ENCODE measurements around the gene FCHSD2. TPM values are rescaled to one million over a fixed set of nuclear protein-coding genes. Genes with fewer than 3 reads are reported as not detected.
"Not testable (repeated sequence)": the region's sequence is repeated elsewhere in the genome, so short reads cannot be mapped to it uniquely, and the experiment has no call there.

The FCHSD2 gene
- total RNA-seq, 4 donors from 2014 or later = 15.4 to 37.8 (median 31.9) TPM

DNA sequence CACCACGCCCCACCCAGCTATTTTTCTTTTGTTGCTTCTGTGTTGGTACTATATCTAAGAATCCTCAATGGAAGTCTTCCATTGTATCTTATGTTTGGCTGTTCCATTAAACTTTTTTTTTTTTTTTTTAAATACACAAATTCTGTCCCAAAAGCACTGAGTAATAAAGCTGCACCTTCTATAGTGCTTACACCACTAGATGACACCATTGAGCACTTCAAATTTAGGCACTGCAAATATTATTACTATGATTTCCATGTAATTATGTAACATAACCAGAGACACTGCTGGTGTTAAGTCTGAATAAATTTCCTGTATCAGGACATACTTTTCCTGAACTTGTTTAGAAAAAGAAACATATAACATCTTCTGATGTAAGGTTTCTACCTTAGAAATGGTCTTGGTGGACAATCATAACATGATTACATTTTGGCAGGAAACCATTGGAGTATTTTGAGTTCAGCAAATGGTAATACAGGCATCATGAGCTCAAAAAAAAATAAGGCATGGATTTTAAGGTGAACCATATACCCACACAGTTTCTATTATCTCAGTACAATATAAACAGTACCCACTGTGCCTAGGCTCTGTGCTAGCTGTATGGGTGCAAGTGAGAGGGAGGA lies 217.4 kb downstream of the FCHSD2 start:
- TF ChIP-seq, protein P1, sequence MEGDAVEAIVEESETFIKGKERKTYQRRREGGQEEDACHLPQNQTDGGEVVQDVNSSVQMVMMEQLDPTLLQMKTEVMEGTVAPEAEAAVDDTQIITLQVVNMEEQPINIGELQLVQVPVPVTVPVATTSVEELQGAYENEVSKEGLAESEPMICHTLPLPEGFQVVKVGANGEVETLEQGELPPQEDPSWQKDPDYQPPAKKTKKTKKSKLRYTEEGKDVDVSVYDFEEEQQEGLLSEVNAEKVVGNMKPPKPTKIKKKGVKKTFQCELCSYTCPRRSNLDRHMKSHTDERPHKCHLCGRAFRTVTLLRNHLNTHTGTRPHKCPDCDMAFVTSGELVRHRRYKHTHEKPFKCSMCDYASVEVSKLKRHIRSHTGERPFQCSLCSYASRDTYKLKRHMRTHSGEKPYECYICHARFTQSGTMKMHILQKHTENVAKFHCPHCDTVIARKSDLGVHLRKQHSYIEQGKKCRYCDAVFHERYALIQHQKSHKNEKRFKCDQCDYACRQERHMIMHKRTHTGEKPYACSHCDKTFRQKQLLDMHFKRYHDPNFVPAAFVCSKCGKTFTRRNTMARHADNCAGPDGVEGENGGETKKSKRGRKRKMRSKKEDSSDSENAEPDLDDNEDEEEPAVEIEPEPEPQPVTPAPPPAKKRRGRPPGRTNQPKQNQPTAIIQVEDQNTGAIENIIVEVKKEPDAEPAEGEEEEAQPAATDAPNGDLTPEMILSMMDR (IDR thresholded peaks at IDR 0.05) = no peak
- DNase-seq (ENCODE audit: low spot score) (no peak), ATAC-seq (ENCODE audit: low FRiP score) (no peak)

DNA sequence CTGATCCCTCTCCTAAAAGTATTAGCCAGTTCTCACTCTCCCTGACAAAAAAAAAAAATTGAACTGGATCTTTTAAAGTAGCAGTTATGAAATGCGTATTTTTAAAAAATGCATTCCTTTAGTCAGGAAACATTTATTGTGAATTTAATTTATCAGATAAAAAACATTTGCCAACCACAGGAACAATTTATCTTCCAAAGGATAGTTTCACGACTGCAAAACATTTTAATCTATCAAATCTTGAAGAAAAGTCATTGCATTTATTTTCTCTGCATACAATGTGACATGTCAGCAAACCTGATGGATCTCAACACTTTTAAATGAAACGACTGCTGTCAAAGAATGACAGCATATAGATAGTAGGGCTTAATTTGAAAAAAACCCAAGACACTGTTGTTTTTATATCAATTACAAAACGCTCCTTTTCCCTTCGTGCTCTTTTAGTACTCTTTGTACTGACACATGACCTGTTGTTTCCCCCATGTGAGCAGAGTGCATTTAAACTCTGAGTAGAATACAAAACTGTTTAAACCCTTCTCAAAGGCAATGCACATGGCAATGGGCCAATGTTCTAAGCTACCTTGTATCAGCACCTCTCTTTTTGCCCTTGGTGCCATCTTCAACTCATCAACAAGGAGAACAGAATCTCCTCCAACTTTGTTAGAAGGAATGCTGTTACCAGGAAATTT lies 220.9 kb downstream of the FCHSD2 start:
- ATAC-seq (ENCODE audit: low FRiP score) (no peak), DNase-seq (ENCODE audit: low spot score) (no peak)
- TF ChIP-seq, protein P1 (IDR thresholded peaks at IDR 0.05) = no peak

DNA sequence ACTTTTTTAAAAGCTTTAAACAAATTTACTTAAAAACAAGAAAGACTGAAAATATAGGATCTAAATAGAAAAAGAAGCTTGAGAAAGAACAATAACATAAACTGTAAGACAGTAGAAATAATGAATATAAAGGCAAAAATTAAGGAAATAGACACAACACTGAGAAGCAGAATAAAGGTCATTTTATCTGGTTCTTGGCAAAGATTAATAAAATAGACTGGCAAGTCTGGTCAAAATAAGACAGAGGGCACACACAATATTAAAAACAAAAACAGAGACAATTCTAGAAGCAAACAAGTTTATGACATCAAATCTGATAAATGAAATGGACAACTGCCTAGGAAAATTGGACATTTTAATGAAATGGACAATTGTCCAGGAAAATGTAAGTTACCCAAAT lies 222.1 kb downstream of the FCHSD2 start:
- TF ChIP-seq, protein P1 (IDR thresholded peaks at IDR 0.05) = no peak
- no peak for ATAC-seq (ENCODE audit: low FRiP score)

DNA sequence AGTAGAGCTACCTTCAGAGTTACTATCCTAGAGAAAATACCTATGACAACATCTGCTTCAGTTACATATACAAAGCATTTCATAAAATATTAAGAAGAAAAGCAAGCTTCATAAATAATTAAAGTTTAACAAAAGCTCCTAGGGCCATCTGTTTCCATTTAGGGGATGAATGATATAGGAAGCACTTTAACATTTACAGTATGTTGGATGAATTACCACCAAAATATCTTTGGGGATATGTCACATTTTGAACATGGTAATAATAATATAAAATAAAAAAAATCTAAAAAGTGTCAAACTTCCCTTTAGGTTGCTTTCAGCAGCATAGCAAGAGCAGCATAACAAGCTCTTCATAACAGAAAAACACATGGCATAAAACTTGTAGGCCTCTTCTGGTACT lies 223.3 kb downstream of the FCHSD2 start:
- no peak for ATAC-seq (ENCODE audit: low FRiP score)
- TF ChIP-seq, protein P1 (IDR thresholded peaks at IDR 0.05) = no peak

More for the DNA sequence above, 222.1 kb downstream of the FCHSD2 start:
- no peak for DNase-seq (ENCODE audit: low spot score)

DNA sequence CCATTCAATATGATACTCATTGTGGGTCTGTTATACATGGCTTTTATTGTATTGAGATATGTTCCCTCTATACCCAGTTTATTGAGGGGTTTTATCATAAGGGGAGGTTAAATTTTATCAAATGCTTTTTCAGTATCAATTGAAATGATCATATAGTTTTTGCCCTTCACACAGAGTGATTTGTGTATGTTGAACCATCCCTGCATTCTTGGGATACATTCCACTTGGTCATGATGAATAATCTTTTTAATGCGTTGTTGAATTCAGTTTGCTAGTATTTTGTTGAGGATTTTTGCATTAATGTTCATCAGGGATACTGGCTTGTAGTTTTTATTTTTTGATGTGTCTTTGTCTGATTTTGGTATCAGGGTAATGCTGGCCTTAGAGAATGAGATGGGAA lies 229.9 kb downstream of the FCHSD2 start:
- TF ChIP-seq, protein P1 (IDR thresholded peaks at IDR 0.05) = no peak
- DNase-seq (ENCODE audit: low spot score) (no peak), ATAC-seq (ENCODE audit: low FRiP score) (no peak)

More for the DNA sequence above, 223.3 kb downstream of the FCHSD2 start:
- DNase-seq (ENCODE audit: low spot score) = no peak

DNA sequence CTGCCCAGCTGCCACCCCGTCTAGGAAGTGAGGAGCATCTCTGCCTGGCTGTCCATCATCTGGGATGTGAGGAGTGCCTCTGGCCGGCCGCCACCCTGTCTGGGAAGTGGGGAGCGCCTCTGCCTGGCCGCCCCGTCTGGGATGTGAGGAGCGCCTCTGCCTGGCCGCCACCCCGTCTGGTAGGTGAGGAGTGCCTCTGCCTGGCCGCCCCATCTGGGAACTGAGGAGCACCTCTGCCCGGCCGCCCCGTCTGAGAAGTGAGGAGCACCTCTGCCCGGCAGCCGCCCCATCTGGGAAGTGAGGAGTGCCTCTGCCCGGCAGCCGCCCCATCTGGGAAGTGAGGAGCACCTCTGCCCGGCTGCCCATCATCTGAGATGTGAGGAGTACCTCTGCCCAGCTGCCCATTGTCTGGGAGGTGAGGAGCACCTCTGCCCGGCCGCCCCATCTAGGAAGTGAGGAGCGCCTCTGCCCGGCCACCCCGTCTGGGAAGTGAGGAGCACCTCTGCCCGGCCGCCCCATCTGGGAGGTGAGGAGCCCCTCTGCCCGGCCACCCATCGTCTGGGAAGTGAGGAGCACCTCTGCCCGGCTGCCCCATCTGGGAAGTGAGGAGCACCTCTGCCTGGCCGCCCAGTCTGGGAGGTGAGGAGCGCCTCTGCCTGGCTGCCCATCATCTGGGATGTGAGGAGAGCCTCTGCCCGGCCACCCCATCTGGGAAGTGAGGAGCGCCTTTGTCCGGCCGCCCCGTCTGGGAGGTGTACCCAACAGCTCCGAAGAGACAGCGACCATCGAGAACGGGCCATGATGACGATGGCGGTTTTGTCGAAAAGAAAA lies 232.3 kb downstream of the FCHSD2 start:
- not testable (repeated sequence) for DNase-seq (ENCODE audit: low spot score); ATAC-seq (ENCODE audit: low FRiP score)

DNA sequence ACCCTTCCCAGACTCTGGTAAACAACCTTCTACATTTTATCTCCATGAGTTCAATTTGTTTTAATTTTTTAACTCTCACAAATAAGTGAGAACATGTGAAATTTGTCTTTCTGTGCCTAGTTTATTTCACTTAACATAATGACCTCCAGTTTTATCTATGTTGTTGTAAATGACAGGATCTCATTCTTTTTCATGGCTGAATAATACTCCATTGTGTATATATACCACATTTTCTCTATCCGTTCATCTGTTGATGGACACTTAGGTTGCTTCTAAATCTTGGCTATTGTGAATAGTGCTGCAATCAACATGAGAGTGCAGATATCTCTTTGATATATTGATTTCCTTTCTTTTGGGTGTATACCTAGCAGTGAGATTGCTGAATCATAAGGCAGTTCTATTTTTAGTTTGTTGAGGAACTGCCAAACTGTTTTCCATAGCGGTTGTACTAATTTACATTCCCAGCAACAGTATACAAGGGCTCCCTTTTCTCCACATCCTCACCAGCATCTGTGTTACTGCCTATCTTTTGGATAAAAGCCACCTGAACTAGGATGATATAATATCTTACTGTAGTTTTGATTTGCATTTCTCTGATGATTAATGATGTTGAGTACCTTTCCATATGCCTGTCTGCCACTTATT lies 234.0 kb downstream of the FCHSD2 start:
- no peak for DNase-seq (ENCODE audit: low spot score)
- ATAC-seq (ENCODE audit: low FRiP score) = no peak
- TF ChIP-seq, protein P1 (IDR thresholded peaks at IDR 0.05) = no peak

Data from omental fat pad (tissue), 4 donors.